T47D (cell line): ENCODE measurements around the gene CYP2B6.
A peak's percentile ranks its signal among the peaks of the same experiment; 100 is the strongest.
"Not testable (repeated sequence)": the region's sequence is repeated elsewhere in the genome, so short reads cannot be mapped to it uniquely, and the experiment has no call there.

ENCODE experiments used
- DNase-seq, 2 experiments: peaks; one replicate each; pipeline versions ENCODE4 v3.0.0 to v3.0.0-alpha.2; 2011 to 2012; ENCODE audit warnings: low read depth in 1 of 2, low spot score in 1 of 2
- JUND ChIP-seq: IDR thresholded peaks from 2 replicates; pipeline ENCODE4 v1.6.1; 2012; ENCODE audit warnings: low read depth
- in situ Hi-C: cut with HindIII; loops from 2 replicates; pipeline ENCODE4 v1.10.0; 2016; ENCODE audit warnings: low sequenced_read_pairs, low pct_unique_long_range_greater_than_20kb

CYP2B6 gene

GRCh38 chr19:40974633-40975037 lies 16.4 kb upstream of the CYP2B6 start:
- no peak for TF ChIP-seq JUND
- in situ Hi-C loops = no loop called here
- peak; percentile 53 to 89 for DNase-seq

DNA sequence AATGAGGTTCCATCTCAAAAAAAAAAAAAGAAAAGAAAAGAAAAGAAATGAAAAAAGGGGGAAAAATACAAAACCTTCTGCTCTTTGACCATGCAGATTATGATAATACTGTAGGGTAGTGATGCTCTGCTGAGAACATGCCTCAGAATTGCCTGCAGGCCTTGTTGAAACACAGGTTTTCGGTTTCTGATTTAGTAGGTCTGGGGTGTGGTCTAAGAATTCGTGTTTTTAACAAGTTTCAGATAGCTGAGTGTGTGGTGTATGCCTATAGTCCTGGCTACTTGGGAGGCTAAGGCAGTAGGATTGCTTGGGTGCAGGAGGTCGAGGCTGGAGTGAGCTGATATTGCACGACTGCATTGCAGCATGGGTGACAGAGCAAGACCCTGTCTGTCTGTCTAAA lies 14.9 kb upstream of the CYP2B6 start:
- TF ChIP-seq JUND = no peak
- in situ Hi-C loops = no loop called here
- DNase-seq = no peak

GRCh38 chr19:40976724-40977123 lies 14.4 kb upstream of the CYP2B6 start:
- DNase-seq = no peak
- in situ Hi-C loops = no loop called here
- no peak for TF ChIP-seq JUND

- DNase-seq, in situ Hi-C loops: not testable (repeated sequence)
Observed at GRCh38 chr19:40979759-40980158, 11.3 kb upstream of the CYP2B6 start.

- in situ Hi-C loops, DNase-seq: not testable (repeated sequence)
Observed at GRCh38 chr19:40980743-40981442, 10.2 kb upstream of the CYP2B6 start.

DNA sequence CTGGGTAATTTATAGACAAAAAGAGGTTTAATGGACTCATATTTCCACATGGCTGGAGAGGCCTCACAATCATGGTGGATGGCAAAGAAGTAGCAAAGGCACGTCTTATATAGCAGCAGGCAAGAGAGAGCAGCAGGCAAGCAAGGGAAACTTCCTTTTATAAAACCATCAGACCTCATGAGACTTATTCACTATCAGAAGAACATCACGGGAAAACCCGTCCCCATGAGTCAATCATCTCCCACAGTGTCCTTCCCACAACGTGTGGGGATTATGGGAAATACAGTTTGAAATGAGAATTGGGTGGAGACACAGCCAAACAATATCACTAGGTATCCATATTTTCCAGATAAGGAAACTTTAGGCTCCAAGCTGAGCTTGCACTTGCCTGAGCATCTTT lies 9.5 kb upstream of the CYP2B6 start:
- DNase-seq = no peak
- in situ Hi-C loops = no loop called here
- no peak for TF ChIP-seq JUND

GRCh38 chr19:40982594-40983101 lies 8.4 kb upstream of the CYP2B6 start:
- no peak for DNase-seq
- in situ Hi-C loops = no loop called here

GRCh38 chr19:40989453-40989852 lies 1.6 kb upstream of the CYP2B6 start:
- DNase-seq = no peak
- TF ChIP-seq JUND = no peak
- in situ Hi-C loops = no loop called here

More at GRCh38 chr19:40982594-40983101, 8.4 kb upstream of the CYP2B6 start:
- no peak for TF ChIP-seq JUND

DNA sequence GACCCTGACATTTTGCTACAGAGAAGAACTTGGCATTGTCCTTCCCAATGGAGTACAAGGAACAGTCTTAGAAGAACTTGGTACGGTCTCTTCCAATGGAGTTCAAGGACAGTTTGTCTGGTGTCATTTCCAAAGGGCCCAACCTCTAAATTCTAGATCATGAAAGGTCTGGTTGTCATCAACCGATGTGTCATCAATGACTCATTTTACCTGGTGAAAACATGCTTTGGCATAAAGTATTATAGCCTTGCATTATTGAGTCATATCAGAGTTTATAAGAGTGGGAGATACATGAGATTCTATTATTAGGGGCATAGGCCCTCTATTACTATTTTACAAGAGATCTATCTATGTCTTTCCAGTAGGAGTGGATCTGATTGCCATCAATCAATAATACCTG lies 4.3 kb downstream of the CYP2B6 start:
- DNase-seq = no peak
- in situ Hi-C loops = no loop called here
- TF ChIP-seq JUND = no peak

DNA sequence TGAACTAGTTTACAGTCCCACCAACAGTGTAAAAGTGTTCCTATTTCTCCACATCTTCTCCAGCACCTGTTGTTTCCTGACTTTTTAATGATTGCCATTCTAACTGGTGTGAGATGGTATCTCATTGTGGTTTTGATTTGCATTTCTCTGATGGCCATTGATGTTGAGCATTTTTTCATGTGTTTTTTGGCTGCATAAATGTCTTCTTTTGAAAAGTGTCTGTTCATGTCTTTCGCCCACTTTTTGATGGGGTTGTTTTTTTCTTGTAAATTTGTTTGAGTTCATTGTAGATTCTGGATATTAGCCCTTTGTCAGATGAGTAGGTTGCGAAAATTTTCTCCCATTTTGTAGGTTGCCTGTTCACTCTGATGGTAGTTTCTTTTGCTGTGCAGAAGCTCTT lies 7.9 kb downstream of the CYP2B6 start:
- DNase-seq, in situ Hi-C loops: not testable (repeated sequence)

GRCh38 chr19:41000310-41000737 lies 9.2 kb downstream of the CYP2B6 start:
- in situ Hi-C loops = no loop called here
- no peak for DNase-seq
- no peak for TF ChIP-seq JUND

DNA sequence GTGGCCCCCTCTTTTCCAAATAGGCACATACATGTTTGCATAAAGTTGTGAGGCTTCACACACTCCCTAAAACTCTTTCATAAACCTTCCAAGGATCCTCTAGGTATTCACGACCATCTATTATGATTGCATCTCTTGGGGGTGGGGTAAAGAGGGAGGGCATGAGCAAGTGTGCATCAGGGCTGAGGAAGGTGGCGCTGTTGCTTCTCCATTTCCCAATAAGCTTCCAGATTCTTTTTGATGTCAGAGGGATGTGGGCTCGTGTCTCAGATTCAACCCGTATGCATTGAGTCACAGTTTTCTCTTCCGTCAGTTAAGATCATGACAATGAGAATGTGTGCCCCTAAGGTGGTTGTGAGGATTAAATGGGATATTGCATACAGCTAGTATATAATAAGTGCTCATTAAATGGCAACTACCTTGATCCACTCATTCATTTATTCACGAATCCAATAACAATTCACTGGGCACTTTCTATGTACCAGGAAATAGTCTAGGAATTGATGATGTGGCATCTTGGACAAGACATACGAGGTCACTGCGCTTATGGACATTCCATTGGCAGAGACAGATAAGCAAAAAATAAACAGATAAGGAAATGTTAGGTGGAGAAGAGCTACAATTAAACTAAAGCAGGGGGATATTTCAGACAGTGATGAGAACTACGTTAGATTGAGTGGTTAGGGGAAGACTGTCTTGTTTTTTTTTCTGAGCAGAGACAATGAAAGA lies 10.3 kb downstream of the CYP2B6 start:
- in situ Hi-C loops = no loop called here
- DNase-seq = peak in 1 of 2 experiments; percentile 39
- no peak for TF ChIP-seq JUND

- in situ Hi-C loops, DNase-seq: not testable (repeated sequence)
Observed at GRCh38 chr19:41003656-41004055, 12.6 kb downstream of the CYP2B6 start.
